GM18526 (cell line): ENCODE measurements around the gene ABCA4.

Experiments used
- POLR2A ChIP-seq: IDR thresholded peaks from 3 replicates; pipeline ENCODE4 v1.6.1; 2011; ENCODE audit not compliant: insufficient read length; ENCODE audit errors: extremely low read depth

ABCA4 gene

GRCh38 chr1:93959413-93959812 is 161.5 kb downstream of the ABCA4 start:
- TF ChIP-seq POLR2A, result no peak

GRCh38 chr1:93958726-93959100 is 162.2 kb downstream of the ABCA4 start:
- no peak for TF ChIP-seq POLR2A

GRCh38 chr1:93958032-93958725 is 162.8 kb downstream of the ABCA4 start:
- TF ChIP-seq POLR2A, result no peak

GRCh38 chr1:93955765-93956164 is 165.2 kb downstream of the ABCA4 start:
- no peak for TF ChIP-seq POLR2A
